ENCODE measurements around the gene ITGAV.

The ITGAV gene

GRCh38 chr2:186612555-186613440 lies 22.9 kb downstream of the ITGAV start:
- no peak for DNase-seq (ENCODE audit: low read depth in 2 of 2)

GRCh38 chr2:186614373-186614772 lies 24.5 kb downstream of the ITGAV start:
- no peak for DNase-seq (ENCODE audit: low read depth in 2 of 2)

GRCh38 chr2:186617148-186617547 lies 27.3 kb downstream of the ITGAV start:
- DNase-seq (ENCODE audit: low read depth in 2 of 2) = no peak

- DNase-seq (ENCODE audit: low read depth in 2 of 2) = no peak
These were observed 27.9 kb downstream of the ITGAV start for GRCh38 chr2:186617771-186618170.

- DNase-seq (ENCODE audit: low read depth in 2 of 2) = no peak
These were observed 28.8 kb downstream of the ITGAV start for GRCh38 chr2:186618696-186619095.

- no peak for DNase-seq (ENCODE audit: low read depth in 2 of 2)
These were observed 33.2 kb downstream of the ITGAV start for GRCh38 chr2:186623084-186623483.

- no peak for DNase-seq (ENCODE audit: low read depth in 2 of 2)
These were observed 34.4 kb downstream of the ITGAV start for GRCh38 chr2:186624276-186624675.

GRCh38 chr2:186629250-186629996 lies 39.6 kb downstream of the ITGAV start:
- DNase-seq (ENCODE audit: low read depth in 2 of 2) = peak; percentile 12 to 29

GRCh38 chr2:186632417-186632816 lies 42.6 kb downstream of the ITGAV start:
- no peak for DNase-seq (ENCODE audit: low read depth in 2 of 2)

- no peak for DNase-seq (ENCODE audit: low read depth in 2 of 2)
These were observed 44.8 kb downstream of the ITGAV start for GRCh38 chr2:186634701-186635100.

GRCh38 chr2:186636800-186637496 lies 47.1 kb downstream of the ITGAV start:
- DNase-seq (ENCODE audit: low read depth in 2 of 2) = no peak

GRCh38 chr2:186637497-186637800 lies 47.6 kb downstream of the ITGAV start:
- DNase-seq (ENCODE audit: low read depth in 2 of 2) = no peak

GRCh38 chr2:186639939-186640338 lies 50.1 kb downstream of the ITGAV start:
- no peak for DNase-seq (ENCODE audit: low read depth in 2 of 2)

- DNase-seq (ENCODE audit: low read depth in 2 of 2) = no peak
These were observed 51.4 kb downstream of the ITGAV start for GRCh38 chr2:186641132-186641806.

- DNase-seq (ENCODE audit: low read depth in 2 of 2) = peak; percentile 44 to 46
These were observed 52.0 kb downstream of the ITGAV start for GRCh38 chr2:186641807-186642321.

GRCh38 chr2:186644791-186645190 lies 54.9 kb downstream of the ITGAV start:
- no peak for DNase-seq (ENCODE audit: low read depth in 2 of 2)

GRCh38 chr2:186645999-186646398 lies 56.1 kb downstream of the ITGAV start:
- DNase-seq (ENCODE audit: low read depth in 2 of 2) = no peak

GRCh38 chr2:186648130-186648529 lies 58.3 kb downstream of the ITGAV start:
- no peak for DNase-seq (ENCODE audit: low read depth in 2 of 2)

- peak in 1 of 2 experiments; percentile 28 for DNase-seq (ENCODE audit: low read depth in 2 of 2)
These were observed 63.7 kb downstream of the ITGAV start for GRCh38 chr2:186653511-186653910.

GRCh38 chr2:186659383-186659782 lies 69.5 kb downstream of the ITGAV start:
- DNase-seq (ENCODE audit: low read depth in 2 of 2) = no peak

GRCh38 chr2:186664385-186665043 lies 74.7 kb downstream of the ITGAV start:
- DNase-seq (ENCODE audit: low read depth in 2 of 2) = no peak
